Psoas muscle (tissue), 8 donors: ENCODE results near the gene STX1B. TPM values are rescaled to one million over a fixed set of nuclear protein-coding genes. Genes with fewer than 3 reads are reported as not detected.

ENCODE experiments used
- ATAC-seq, 4 donors: fragments of 200-7000 bp; cut with Tn5 transposase; one replicate each; pipeline ENCODE4 v1.9.1; 2020; ENCODE audit warnings: moderate library complexity in 3 of 4, mild to moderate bottlenecking in 2 of 4
- DNase-seq, 2 donors: peaks; one replicate each; pipeline ENCODE4 v3.0.0-alpha.2; 2020
- H3K27ac ChIP-seq: fragments of 200-600 bp; one replicate; pipeline ENCODE4 v1.8.0; 2022
- H3K27me3 ChIP-seq, 3 donors: fragments of 200-600 bp in 1 of 3; one replicate each; pipeline versions ENCODE4 v1.6.1 to v1.8.0; 2013 to 2022; ENCODE audit warnings: low read length in 2 of 3, mild to moderate bottlenecking in 2 of 3, moderate library complexity in 1 of 3; ENCODE audit not compliant: insufficient read depth in 3 of 3
- H3K36me3 ChIP-seq, 2 donors: fragments of 200-600 bp in 1 of 2; one replicate each; pipeline versions ENCODE4 v1.6.1 to v1.8.0; 2013 to 2022; ENCODE audit warnings: low read depth in 1 of 2, mild to moderate bottlenecking in 1 of 2, moderate library complexity in 1 of 2; ENCODE audit not compliant: insufficient read depth in 1 of 2
- H3K4me1 ChIP-seq: fragments of 200-600 bp; one replicate; pipeline ENCODE4 v1.8.0; 2022
- H3K4me3 ChIP-seq: fragments of 200-600 bp; one replicate; pipeline ENCODE4 v1.8.0; 2022; ENCODE audit warnings: mild to moderate bottlenecking
- H3K9me3 ChIP-seq: fragments of 200-600 bp; one replicate; pipeline ENCODE4 v1.8.0; 2022
- CTCF ChIP-seq: fragments of 200-600 bp; IDR thresholded peaks from one replicate; pipeline ENCODE4 v1.8.0; 2022; ENCODE audit warnings: antibody characterized with exemption
- WGBS, 3 donors: extraction: QIAGEN DNeasy Blood & Tissue Kit; methylation state at CpG; one replicate each; pipeline versions ENCODE4 v1.1.6 to v1.1.7; 2013; 5-methylcytosine and 5-hydroxymethylcytosine counted together
- intact Hi-C, 2 donors: fragments of 100-400 bp; cut with DNase I; formaldehyde crosslinking; loops; one replicate each; pipeline versions ENCODE4 v1.11.0 to v1.14.2; 2022
- polyA plus RNA-seq, 3 donors: library from polyadenylated mRNA; stranded (reverse); fragments of 200-250 nt; gene quantifications; one replicate each; pipeline ENCODE4 v1.2.3, GENCODE V29; 2013
- total RNA-seq, 4 donors: library from RNA; stranded (reverse); fragmentation: NEBNext Ultra II Directional in 2 of 4; extraction: Animal tissue kit (Norgen Biotek cat#: 25700) in 2 of 4; gene quantifications; one replicate each; pipeline versions ENCODE4 v1.2.1 to v1.2.4, GENCODE V29; 2021 to 2023
- donor health status: healthy with polysubstance abuse.
- donor health status: DM: no; HTN: no; CAD: no; lungs with moderate emphysema.
- donor health status: Bipolar disorder and iron deficiency.
- donor health status: healthy.
- donor health status: DM: yes; HTN: yes; CAD: no.
- donor health status: DM: no; HTN: no; CAD: no.
- donor health status: DM: no; HTN: no; CAD: no.
- donor health status: DM: yes; HTN: yes; CAD: no.

Gene STX1B
- total and polyA plus RNA-seq, 7 donors, result 0.04 to 0.64 (median 0.12) TPM; not detected in 1

GRCh38 chr16:30976486-30976885, 34.0 kb downstream of the STX1B start:
- no peaks in the 10 kb centered on the region for H3K27me3 ChIP-seq
- H3K4me1 ChIP-seq, result no peaks in the 10 kb centered on the region
- 82 to 85% (median 85%) methylated on average over 4 of the region's 4 CpGs for WGBS, 3 donors
- no peak overlapping the region for H3K4me3 ChIP-seq
- ATAC-seq (no peak), DNase-seq (no peak)
- H3K36me3 ChIP-seq, result peaks cover 7 to 100% of the 10 kb centered on the region in 2 donors
- H3K9me3 ChIP-seq, result no peaks in the 10 kb centered on the region
- no peak overlapping the region for H3K27ac ChIP-seq
- no peak for TF ChIP-seq CTCF
- intact Hi-C loops, result no loop called here

GRCh38 chr16:30974348-30974747, 36.1 kb downstream of the STX1B start:
- peaks cover 9 to 100% of the 10 kb centered on the region in 2 donors for H3K36me3 ChIP-seq
- H3K27ac ChIP-seq, result no peak overlapping the region
- H3K9me3 ChIP-seq, result no peaks in the 10 kb centered on the region
- no peak overlapping the region for H3K4me3 ChIP-seq
- WGBS, 3 donors, result 92 to 96% (median 95%) methylated on average over 6 of the region's 6 CpGs
- H3K27me3 ChIP-seq, result no peaks in the 10 kb centered on the region
- no peaks in the 10 kb centered on the region for H3K4me1 ChIP-seq
- no peak for TF ChIP-seq CTCF
- DNase-seq (no peak), ATAC-seq (no peak)
- intact Hi-C loops, result no loop called here

GRCh38 chr16:30972872-30973271, 37.6 kb downstream of the STX1B start:
- Histone ChIP-seq H3K4me3 (no peak overlapping the region), H3K27ac (no peak overlapping the region), H3K9me3 (no peaks in the 10 kb centered on the region), H3K4me1 (no peaks in the 10 kb centered on the region), H3K36me3 (peaks cover 12 to 100% of the 10 kb centered on the region in 2 donors), H3K27me3 (no peaks in the 10 kb centered on the region)
- DNase-seq, result no peak
- no peak for ATAC-seq
- TF ChIP-seq CTCF, result no peak
- WGBS, 3 donors, result 75 to 79% (median 77%) methylated on average over 7 of the region's 7 CpGs
- intact Hi-C loops, result no loop called here

- ATAC-seq, result no peak
- Histone ChIP-seq H3K27me3 (no peaks in the 10 kb centered on the region), H3K9me3 (no peaks in the 10 kb centered on the region), H3K4me3 (no peak overlapping the region), H3K27ac (no peak overlapping the region), H3K4me1 (no peaks in the 10 kb centered on the region), H3K36me3 (peaks cover 12 to 100% of the 10 kb centered on the region in 2 donors)
- TF ChIP-seq CTCF, result no peak
- WGBS, 3 donors, result 94 to 96% (median 94%) methylated on average over 14 of the region's 14 CpGs
- intact Hi-C loops, result no loop called here
- no peak for DNase-seq
Observed at GRCh38 chr16:30971298-30971697, 39.1 kb downstream of the STX1B start.

GRCh38 chr16:30969246-30969842, 41.1 kb downstream of the STX1B start:
- intact Hi-C loops, result no loop called here
- whole genome bisulfite sequencing, 3 donors, result 95% methylated on average over 19 of the region's 19 CpGs
- DNase-seq, result no peak
- Histone ChIP-seq H3K36me3 (peaks cover 15 to 100% of the 10 kb centered on the region in 2 donors), H3K4me3 (no peak overlapping the region), H3K27me3 (no peaks in the 10 kb centered on the region), H3K27ac (no peak overlapping the region), H3K4me1 (no peaks in the 10 kb centered on the region), H3K9me3 (no peaks in the 10 kb centered on the region)
- ATAC-seq, result no peak
- TF ChIP-seq CTCF, result no peak
